ENCODE measurements around the gene UVRAG.

Gene UVRAG

GRCh38 chr11:75996523-75997442 is 181.8 kb downstream of the UVRAG start:
- DNase-seq (ENCODE audit: insufficient read length, low spot score) = no peak
- FAIRE-seq = no peak

DNA sequence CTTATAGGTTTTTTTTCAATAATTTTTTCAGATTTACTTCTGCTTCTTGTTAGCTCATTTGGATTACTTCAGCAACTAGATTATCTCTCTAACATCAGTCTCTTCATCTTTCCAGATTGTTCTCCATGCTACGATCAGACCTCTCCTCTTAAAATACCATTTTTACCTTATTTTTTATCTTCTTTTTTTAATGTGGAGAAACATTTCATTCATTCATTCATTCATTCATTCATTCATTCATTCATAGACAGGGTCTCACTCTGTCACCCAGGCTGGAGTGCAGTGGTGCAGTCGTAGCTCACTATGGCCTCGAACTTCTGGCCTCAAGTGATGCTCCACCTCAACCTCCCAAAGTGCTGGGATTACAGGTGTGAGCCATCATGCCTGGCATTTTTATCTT is 189.4 kb downstream of the UVRAG start:
- DNase-seq (ENCODE audit: insufficient read length, low spot score) = no peak
- no peak for FAIRE-seq

DNA sequence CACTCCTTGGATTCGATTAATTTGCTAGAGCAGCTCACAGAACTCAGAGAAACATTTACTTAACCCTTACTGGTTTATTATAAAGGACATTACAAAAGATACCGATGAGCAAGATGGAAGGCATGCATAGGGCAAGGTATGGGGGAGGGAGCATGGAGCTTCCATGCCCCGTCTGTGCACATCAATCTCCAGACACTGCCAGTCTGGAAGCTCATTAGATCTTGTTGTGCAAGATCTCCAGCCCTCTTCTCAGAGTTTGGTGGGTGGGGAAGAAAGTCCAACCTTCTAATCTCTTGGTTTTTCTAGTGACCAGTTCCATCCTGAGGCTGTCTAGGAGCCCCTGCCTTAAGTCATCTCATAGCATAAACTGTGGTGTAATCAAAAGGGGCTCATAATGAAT is 190.7 kb downstream of the UVRAG start:
- no peak for FAIRE-seq
- DNase-seq (ENCODE audit: insufficient read length, low spot score) = no peak

DNA sequence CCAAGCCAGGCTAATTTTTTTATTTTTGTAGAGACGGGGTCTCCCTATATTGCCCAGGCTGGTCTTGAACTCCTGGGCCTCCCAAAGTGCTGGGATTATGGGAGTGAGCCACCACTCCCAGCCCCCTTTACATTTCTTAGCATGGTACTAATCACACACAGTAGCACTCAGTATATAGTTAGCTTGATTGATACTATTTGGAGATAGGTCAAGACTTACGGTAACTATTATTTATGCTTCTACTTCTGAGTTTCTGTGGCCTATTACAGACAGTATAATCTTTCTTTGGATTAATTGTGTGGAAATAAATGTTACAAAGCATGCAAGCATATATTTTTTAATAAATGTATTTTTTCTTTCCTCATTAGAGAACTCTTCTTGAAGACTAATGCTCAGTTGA is 192.2 kb downstream of the UVRAG start:
- FAIRE-seq = no peak
- no peak for DNase-seq (ENCODE audit: insufficient read length, low spot score)

DNA sequence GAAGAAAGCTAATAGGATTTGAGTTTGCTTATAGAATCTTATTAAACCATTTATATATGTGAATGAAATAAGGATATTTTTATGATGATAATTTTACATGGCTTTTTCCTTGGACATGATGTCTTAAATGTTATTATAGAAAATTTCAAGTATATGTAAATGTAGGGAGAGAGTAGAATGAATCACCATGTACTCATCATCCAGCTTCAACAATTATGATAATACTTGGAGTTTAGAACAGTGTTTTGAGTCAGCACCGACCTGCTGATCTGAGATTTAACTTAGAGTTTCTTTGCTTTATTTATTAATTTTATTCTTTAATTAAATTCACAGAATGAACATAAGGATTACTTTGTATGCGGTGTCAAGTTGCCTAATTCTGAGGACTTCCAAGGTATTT is 193.5 kb downstream of the UVRAG start:
- DNase-seq (ENCODE audit: insufficient read length, low spot score) (no peak), FAIRE-seq (no peak)

DNA sequence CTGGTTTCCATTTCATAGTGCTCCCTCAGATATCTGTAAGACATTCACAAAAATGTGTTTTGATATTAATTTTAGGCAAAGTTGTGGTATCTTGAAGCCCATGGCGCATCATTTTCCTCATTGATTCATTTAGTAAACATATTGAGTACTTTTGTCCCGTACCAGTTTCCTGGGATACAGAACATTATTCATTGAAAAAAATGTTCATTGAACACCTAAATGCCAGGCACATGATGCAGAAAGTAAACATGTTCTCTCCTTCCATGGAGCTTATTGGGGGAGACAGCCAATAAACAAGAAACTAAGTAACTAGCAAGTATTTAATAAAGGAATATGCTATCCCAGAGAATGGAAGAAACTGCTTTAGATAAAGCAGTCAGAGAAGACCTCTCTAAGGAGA is 195.0 kb downstream of the UVRAG start:
- DNase-seq (ENCODE audit: insufficient read length, low spot score) = no peak
- no peak for FAIRE-seq

DNA sequence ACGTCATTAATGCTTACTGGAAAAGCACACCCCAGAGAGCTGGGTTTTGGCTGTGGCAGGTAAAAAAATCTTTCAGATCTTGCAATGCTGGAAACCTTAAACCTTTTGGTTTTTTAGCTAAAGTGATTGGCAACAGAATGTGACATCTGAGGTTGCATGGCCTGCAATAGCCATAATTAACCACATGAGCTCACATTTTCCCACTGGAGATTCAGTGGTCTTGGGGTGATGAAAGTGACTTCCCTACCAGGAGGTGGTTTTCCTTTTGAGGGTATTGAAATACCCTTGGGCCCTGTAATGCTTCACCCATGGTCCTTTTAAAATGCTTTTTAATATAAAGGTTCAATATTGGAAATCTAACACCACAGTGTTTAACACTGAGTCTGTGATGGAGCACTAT is 198.5 kb downstream of the UVRAG start:
- DNase-seq (ENCODE audit: insufficient read length, low spot score) (no peak), FAIRE-seq (no peak)

- DNase-seq (ENCODE audit: insufficient read length, low spot score) (no peak), FAIRE-seq (peak; percentile 74)
Measured at GRCh38 chr11:76023236-76024068, 208.4 kb downstream of the UVRAG start.

DNA sequence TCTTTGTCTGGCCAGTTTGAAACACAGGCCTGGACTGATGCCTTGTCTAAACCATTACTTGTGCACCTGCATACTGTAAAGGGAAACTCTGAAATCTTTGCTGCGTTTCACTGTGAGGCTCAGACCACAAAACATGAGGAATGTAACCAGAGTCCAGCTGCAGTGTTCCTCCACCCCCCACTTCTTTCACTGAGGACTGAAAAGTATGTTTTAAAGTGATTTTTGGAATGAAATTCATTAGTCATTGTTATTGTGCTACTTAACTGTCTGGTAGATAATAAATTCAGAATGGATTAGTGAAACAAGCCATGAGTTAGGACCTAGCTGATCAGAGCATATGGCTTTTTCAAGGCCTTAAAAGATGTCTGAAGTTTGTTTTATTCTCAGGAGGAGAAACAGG is 210.1 kb downstream of the UVRAG start:
- DNase-seq (ENCODE audit: insufficient read length, low spot score) (no peak), FAIRE-seq (no peak)

DNA sequence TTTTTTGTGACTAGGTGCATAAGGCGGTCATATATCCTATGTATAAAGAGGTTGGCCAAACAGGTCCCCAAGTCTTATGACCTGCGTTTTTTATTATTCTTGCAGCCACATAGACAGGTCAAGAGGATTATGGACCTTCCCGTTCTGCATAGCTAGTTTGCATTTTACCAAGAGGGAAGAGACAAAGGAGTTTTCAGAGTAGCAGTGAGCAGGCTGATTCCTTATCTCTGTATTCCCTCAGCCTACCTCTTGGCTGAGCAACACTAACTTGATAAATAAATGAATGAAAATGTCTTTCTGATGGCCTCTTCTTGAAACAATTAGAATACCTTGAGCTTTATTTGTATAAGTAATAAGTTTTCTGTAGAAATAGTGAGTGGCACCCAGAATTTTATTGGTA is 210.8 kb downstream of the UVRAG start:
- no peak for FAIRE-seq

DNA sequence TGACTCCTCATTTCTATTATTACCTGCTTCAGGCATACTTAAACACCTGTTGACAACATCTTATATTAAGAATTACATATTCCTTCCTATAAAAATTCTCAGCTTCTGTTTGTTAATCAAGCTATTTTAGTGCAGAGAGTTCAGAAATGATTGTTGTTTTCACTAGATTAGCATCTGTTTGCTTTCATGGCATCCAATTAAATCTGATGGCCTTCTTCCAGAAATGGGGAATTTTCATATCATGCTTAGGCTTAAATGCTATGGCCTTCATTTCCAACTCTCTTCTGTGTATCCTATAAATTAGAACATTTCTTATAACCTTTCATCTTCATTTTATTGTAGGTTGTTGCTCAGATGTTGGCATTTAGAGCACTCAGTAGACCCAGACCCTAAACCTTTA is 211.3 kb downstream of the UVRAG start:
- DNase-seq (ENCODE audit: insufficient read length, low spot score) = no peak
- FAIRE-seq = no peak

More for the DNA sequence above, 210.8 kb downstream of the UVRAG start:
- DNase-seq (ENCODE audit: insufficient read length, low spot score) = no peak

GRCh38 chr11:76026862-76027261 is 211.9 kb downstream of the UVRAG start:
- DNase-seq (ENCODE audit: insufficient read length, low spot score) (no peak), FAIRE-seq (peak; percentile 31)

DNA sequence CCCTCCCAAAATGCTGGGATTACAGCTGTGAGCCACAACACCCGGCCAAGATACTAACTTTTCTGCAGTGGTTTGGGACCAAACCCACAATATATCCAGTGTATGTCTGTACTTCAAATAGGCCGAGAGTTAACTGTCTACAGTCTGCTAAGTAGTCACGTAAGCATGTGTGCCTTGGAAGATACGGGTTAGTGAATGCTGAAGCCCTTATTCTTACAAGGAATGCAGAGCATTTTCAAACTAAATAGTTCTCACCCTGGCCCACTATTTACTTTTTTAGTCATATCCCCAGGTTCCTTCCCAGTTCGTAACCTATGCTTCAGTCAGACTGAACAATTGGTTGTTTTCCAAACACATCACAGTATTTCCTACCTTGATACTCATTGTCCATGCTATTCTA is 215.3 kb downstream of the UVRAG start:
- DNase-seq (ENCODE audit: insufficient read length, low spot score) (no peak), FAIRE-seq (no peak)

DNA sequence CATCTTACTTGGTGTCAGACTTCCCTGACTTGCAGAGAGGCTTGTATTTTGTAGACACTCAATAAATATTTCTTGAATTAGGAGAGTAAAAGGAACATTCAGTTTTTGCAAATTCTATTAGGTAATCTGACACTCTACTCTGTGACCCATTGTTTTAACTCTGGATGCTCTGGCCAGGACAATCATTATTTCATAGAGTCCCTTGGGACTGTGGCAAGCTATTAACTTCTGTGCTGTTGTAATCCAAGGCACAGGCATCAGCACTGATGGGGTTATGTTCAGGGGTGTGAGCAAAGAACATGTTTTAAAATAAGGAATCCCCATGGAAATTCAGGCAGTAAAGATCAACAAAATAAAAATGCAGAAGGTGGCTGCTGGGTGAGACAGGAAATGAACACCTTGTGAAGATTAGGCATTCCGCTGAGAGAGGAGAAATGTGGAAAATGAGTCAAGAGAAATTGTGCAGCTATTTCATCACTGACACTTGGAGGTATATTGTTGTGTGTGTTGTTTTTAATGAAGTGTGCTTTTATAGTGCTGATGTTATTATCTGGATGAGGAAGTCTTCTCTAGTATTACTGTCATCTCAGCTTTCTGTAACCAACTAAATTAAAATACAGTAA is 216.1 kb downstream of the UVRAG start:
- DNase-seq (ENCODE audit: insufficient read length, low spot score) (no peak), FAIRE-seq (no peak)

- DNase-seq (ENCODE audit: insufficient read length, low spot score) (no peak), FAIRE-seq (peak; percentile 23)
Measured at GRCh38 chr11:76033699-76034098, 218.7 kb downstream of the UVRAG start.

GRCh38 chr11:76035020-76035419 is 220.0 kb downstream of the UVRAG start:
- DNase-seq (ENCODE audit: insufficient read length, low spot score) (no peak), FAIRE-seq (peak; percentile 28)

DNA sequence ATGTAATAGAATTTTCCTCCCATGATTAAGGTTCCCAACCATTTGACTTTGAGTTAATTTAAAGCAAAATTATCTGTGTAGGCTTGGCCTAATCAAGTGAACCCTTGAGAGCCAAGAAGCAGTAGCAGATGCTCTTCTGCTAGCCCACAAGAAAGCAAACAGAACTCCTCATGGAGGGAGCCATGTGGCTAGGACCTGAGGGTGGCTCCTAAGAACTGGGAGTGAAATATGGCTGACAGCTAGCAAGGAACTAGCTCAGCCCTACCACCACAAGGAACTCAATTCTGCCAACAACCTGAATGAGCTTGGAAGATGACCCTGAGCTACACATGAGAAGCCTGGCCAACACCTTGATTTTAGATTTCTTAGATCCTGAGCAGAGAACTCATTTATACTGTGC is 223.6 kb downstream of the UVRAG start:
- FAIRE-seq = no peak
- no peak for DNase-seq (ENCODE audit: insufficient read length, low spot score)

DNA sequence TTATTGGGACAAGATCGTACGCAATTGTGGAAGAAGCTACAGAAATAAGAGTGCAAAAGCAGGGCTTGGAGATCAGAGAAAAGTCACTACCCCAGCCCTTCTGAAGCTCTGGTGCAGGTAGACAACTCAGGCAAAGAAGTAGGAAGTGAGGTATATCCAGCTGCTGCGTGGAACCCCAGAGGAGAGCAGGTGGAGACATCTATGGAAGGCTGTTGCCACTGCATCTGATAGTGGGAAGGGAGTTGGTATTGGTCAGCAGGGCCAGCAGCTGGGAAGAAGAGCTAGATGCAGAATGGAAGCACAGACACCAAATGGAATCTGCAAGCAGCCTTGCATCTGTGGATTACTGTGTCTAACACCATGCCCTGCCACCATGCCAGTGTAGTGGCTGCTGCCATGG is 226.2 kb downstream of the UVRAG start:
- DNase-seq (ENCODE audit: insufficient read length, low spot score) (no peak), FAIRE-seq (no peak)

DNA sequence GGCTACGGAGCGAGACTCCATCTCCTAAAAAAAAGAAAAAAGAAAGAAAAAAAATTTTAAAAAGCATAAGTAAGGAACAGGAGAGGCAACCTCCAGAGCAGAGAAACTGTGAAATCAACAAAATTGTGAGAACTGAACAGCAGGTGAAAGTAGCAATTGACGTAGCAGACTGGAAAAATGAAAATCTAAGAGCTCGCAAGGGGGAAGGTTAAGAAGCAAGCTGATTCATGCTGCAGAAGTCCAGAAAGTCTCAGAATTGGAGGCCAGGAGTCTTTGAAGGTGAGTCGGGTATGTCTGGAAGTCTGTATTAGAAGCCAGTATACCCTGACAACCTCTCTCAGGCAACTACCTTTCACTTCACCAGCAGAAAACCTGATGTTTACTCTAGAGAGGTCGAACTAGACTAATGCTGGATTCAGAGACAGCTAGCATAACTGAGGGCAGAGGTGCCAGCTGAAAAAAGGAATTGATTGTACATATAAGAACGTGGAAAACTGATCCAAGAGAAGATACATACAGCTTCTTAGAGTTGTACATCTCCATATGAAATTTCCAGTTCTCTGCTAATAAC is 229.8 kb downstream of the UVRAG start:
- DNase-seq (ENCODE audit: insufficient read length, low spot score) (no peak), FAIRE-seq (no peak)

DNA sequence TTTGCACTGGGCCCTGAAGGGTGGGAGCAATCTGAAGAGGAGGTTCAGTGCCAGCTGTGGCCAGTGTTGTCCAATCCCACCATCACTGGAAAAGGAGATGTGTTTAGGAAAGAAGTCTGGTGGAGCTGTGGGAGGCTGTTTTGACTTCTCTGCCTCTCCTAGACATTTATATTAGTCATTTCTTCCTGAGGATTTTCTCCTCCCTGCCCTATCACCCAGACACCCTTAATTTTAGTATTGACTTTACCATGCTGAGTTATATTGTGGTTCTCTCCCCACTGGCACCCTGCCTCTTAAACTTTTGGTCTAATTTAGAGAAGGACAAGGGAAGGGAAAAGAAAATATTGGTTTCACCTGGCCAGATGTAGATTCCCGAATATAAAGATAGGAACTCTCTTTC is 232.2 kb downstream of the UVRAG start:
- DNase-seq (ENCODE audit: insufficient read length, low spot score) (no peak), FAIRE-seq (no peak)

- no peak for FAIRE-seq
Measured at GRCh38 chr11:76047766-76048165, 232.8 kb downstream of the UVRAG start.

More at GRCh38 chr11:76047766-76048165, 232.8 kb downstream of the UVRAG start:
- DNase-seq (ENCODE audit: insufficient read length, low spot score) = no peak

Measured in GM19239 (cell line).